GM10266 (cell line): Measurements from ENCODE around the gene RELT.
A peak's percentile ranks its signal among the peaks of the same experiment; 100 is the strongest.

Experiments
- DNase-seq: peaks from one replicate; pipeline ENCODE4 v3.0.0; 2012; ENCODE audit errors: extremely low spot score
- TF ChIP-seq, protein P1 (sequence below): IDR thresholded peaks from 2 replicates; pipeline ENCODE4 v1.5.1; 2012; ENCODE audit warnings: mild to moderate bottlenecking, low read depth; ENCODE audit not compliant: control insufficient read depth, insufficient read depth; ENCODE audit errors: missing control alignments

RELT gene

DNA sequence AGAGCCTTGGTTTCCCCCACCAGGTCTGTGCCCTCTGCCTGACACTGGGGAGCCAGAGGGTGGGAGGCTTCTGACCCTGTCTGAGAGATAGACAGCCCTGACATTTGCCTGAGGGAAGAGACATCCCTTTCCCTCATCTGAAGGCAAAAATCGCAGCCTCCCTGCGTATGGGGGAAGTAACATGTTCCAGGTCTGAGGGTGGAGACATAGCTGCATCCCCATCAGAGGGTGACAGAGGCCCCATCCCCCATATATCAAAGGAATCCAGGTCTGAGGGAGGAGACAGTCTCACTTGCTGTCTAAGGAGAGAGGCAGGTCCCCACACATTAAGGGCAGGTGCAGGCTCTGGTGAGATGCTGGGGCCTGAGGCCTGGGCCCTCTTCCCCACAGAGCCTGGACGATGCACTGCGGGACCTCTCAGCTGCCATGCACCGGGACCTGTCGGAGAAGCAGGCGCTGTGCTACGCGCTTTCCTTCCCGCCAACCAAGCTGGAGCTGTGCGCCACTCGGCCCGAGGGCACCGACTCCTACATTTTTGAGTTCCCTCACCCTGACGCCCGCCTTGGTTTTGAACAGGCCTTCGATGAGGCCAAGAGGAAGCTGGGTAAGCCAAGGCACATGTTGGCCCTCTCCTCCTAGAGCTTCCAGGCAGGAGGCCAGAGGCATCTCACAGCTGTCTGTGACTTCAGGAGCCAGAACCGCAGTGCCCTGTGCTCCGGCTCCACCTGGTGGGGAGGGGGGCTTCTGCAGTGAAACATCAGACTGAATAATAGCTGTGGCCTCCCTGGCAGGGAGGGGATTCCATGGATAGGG lies 16.1 kb upstream of the RELT start:
- peak; percentile 53 for DNase-seq
- TF ChIP-seq, protein P1, sequence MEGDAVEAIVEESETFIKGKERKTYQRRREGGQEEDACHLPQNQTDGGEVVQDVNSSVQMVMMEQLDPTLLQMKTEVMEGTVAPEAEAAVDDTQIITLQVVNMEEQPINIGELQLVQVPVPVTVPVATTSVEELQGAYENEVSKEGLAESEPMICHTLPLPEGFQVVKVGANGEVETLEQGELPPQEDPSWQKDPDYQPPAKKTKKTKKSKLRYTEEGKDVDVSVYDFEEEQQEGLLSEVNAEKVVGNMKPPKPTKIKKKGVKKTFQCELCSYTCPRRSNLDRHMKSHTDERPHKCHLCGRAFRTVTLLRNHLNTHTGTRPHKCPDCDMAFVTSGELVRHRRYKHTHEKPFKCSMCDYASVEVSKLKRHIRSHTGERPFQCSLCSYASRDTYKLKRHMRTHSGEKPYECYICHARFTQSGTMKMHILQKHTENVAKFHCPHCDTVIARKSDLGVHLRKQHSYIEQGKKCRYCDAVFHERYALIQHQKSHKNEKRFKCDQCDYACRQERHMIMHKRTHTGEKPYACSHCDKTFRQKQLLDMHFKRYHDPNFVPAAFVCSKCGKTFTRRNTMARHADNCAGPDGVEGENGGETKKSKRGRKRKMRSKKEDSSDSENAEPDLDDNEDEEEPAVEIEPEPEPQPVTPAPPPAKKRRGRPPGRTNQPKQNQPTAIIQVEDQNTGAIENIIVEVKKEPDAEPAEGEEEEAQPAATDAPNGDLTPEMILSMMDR: peak; percentile 33

DNA sequence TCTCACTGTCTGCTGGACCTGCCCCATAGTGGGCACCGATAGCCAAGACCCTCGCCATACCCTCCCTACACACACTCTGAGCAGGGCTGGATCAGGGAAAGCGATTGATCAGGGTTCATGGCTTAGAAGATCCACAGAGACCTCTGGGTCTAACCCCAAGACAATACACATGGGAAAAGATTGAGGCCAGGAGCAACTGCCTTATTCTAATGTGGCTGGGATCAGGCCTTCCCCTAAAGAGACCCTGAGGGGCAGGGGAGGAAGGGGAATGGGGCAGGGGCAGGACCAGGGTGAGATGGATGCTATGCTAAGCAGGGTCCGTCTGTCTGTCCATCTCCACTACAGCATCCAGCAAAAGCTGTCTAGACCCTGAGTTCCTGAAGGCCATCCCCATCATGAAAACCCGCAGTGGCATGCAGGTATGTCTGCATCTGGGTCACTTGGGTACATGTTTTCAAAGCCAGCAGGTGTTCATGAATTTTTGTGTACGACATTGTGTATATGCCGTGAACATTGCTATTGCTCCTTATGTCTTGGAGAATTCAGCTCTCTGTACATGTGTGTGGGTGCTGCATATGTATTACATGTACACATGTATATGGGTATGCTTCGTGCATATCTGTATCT lies 15.3 kb upstream of the RELT start:
- TF ChIP-seq, protein P1: no peak
- DNase-seq: no peak

DNA sequence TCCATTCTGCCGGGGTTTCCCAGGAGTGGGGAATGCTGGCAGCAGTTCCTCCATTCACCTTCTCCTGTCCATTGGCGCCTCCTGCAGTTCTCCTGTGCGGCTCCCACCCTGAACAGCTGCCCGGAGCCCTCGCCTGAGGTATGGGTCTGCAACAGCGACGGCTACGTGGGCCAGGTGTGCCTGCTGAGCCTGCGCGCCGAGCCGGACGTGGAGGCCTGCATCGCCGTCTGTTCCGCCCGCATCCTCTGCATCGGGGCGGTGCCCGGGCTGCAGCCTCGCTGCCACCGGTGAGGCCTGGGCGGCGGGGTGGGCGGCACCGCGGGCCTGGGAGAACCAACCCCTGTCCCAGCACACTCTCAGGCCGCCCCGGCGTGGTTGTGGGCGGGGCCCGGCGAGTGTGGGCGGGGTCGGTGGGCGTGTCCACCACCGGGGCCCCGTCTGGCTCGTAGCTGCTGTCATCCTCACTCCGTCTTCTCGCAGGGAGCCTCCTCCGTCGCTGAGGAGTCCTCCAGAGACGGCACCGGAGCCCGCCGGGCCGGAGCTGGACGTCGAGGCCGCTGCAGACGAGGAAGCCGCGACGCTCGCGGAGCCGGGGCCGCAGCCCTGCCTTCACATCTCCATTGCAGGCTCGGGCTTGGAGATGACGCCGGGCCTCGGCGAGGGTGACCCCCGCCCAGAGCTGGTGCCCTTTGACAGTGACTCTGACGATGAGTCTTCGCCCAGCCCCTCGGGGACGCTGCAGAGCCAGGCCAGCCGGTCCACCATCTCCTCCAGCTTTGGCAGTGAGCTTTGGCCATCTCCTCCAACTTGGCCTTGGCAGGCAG lies 14.0 kb upstream of the RELT start:
- no peak for DNase-seq
- TF ChIP-seq, protein P1: no peak

DNA sequence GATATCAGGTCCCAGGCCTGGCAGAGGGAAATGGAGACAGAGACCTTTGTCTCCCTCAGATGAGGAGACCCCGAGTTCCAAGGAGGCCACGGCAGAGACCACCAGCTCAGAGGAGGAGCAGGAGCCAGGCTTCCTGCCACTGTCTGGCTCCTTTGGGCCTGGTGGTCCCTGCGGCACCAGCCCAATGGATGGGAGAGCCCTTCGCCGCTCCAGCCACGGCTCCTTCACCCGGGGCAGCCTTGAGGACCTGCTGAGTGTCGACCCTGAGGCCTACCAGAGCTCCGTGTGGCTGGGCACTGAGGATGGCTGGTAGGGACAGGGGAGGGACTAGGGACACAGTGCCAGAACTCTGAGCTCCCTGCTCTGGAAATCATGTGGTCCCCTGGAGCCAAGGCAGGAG lies 13.1 kb upstream of the RELT start:
- DNase-seq: no peak
- TF ChIP-seq, protein P1: no peak

DNA sequence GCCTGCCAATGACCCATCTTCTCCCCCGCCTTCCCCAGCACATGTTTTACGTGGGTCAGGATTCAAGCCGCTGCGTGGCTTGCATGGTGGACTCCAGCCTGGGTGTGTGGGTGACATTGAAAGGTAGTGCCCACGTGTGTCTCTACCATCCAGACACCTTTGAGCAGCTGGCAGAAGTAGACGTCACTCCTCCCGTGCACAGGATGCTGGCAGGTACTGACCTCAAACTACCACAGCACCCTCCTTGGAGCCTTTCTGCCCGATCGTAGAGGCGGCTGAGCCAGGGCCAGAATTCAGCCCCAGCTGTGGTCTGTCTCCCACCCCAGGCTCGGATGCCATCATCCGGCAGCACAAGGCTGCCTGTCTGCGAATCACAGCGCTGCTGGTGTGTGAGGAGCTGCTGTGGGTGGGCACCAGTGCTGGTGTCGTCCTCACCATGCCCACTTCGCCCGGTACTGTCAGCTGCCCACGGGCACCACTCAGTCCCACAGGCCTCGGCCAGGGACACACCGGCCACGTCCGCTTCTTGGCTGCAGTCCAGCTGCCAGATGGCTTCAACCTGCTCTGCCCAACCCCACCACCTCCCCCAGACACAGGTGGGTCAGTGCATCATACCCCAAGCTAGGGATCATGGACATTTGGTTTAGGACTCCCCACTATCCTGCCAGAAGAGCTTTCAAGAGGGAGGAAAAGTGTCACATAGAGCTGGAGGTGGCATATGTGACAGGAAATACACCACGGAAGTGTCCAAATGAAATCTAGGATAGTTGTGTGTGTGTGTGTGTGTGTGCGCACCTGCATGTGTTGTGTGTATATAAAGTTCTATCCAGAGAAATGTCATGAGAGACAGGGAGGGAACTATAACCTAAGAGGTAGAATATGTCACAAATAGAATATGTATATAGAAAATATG lies 10.6 kb upstream of the RELT start:
- no peak for DNase-seq
- TF ChIP-seq, protein P1: no peak

DNA sequence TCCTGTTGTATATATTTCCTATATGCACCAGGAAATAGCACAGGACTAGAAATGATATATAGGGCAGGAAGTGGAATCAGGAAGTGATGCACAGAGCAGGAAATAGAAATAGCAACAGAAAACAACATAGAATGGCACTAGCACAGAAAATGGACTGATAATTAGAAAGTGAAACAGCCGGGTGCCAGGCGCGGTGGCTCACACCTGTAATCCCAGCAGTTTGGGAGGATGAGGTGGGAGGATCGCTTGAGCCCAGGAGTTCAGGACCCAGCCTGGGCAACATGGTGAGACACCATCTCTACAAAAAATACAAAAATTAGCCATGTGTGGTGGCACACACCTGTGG lies 10.0 kb upstream of the RELT start:
- no peak for DNase-seq
- TF ChIP-seq, protein P1: no peak
